Colonic mucosa (tissue), 4 donors: ENCODE data around the gene MARK3. TPM values are rescaled to one million over a fixed set of nuclear protein-coding genes. Genes with fewer than 3 reads are reported as not detected.

Experiments
- DNase-seq: peaks from one replicate; pipeline ENCODE4 v3.0.0-alpha.2; 2020
- H3K27ac ChIP-seq: fragments of 200-600 bp; one replicate; pipeline ENCODE4 v1.8.0; 2021
- H3K27me3 ChIP-seq: fragments of 200-600 bp; one replicate; pipeline ENCODE4 v1.8.0; 2021
- H3K36me3 ChIP-seq: fragments of 200-600 bp; one replicate; pipeline ENCODE4 v1.8.0; 2021
- H3K4me1 ChIP-seq: fragments of 200-600 bp; one replicate; pipeline ENCODE4 v1.8.0; 2021; ENCODE audit warnings: mild to moderate bottlenecking
- H3K4me3 ChIP-seq: fragments of 200-600 bp; one replicate; pipeline ENCODE4 v1.8.0; 2021
- H3K9ac ChIP-seq, 2 donors: one replicate each; pipeline ENCODE4 v1.7.0; 2013; ENCODE audit warnings: control low read depth in 2 of 2, low read depth in 2 of 2, low read length in 2 of 2
- H3K9me3 ChIP-seq: fragments of 200-600 bp; one replicate; pipeline ENCODE4 v1.8.0; 2021
- intact Hi-C: fragments of 100-400 bp; cut with DNase I; formaldehyde crosslinking; loops from one replicate; pipeline ENCODE4 v1.14.1; 2022
- total RNA-seq, 2 donors: library from RNA; stranded (reverse); fragmentation: NEBNext Ultra II Directional in 1 of 2; extraction: Animal tissue kit (Norgen Biotek cat#: 25700) in 1 of 2; gene quantifications; one replicate each; pipeline ENCODE4 v1.2.1, GENCODE V29; 2021
- TF ChIP-seq, protein P1 (sequence below): fragments of 200-600 bp; IDR thresholded peaks from one replicate; pipeline ENCODE4 v1.8.0; 2022; ENCODE audit warnings: antibody characterized with exemption, mild to moderate bottlenecking
- donor health status: healthy.
- donor health status: DM: no; HTN: no; CAD: no.
- donor health status: DM: no; HTN: no; CAD: no.

MARK3 gene
- total RNA-seq, 2 donors from 2014 or later = 52.5 to 63.6 TPM

DNA sequence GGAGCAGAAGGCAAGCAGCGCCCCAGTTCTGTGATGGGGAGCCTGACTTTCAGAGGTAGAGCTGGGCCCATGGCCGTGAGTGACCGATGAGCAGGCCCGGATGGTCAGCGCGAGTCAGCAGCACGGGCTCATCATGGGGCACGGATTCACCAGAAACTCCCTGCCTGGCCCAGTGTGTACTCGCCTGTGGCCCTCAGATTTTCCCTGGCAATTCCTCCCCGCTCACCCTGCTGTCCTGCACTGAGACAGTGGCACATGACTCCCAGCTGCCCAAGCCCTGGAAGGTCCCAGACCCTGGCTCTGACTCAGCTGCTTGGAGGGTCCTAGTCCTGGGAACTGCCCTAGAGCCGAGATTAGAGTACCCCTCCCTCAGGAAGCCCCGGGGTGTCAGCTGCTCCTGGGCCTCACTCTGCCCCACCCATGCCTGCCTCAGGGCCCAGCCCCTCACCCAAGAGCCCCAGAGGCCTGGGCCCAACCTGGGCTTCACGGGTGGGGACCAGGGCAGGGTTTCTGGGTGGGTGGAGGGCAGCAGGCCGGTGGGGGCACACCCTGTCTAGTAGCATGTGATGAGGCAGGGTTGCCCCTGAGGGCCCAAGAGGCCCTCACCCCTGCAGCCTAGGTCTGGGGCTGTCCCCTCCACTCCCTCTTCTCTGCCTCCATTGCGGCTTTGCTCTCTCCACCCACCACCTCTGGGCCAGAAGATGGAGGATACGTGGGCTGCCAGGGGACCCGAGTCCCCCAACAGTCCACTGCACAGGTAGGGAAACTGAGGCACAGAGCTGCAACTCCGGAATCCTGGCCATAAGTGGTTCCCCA lies 152.2 kb downstream of the MARK3 start:
- TF ChIP-seq, protein P1, sequence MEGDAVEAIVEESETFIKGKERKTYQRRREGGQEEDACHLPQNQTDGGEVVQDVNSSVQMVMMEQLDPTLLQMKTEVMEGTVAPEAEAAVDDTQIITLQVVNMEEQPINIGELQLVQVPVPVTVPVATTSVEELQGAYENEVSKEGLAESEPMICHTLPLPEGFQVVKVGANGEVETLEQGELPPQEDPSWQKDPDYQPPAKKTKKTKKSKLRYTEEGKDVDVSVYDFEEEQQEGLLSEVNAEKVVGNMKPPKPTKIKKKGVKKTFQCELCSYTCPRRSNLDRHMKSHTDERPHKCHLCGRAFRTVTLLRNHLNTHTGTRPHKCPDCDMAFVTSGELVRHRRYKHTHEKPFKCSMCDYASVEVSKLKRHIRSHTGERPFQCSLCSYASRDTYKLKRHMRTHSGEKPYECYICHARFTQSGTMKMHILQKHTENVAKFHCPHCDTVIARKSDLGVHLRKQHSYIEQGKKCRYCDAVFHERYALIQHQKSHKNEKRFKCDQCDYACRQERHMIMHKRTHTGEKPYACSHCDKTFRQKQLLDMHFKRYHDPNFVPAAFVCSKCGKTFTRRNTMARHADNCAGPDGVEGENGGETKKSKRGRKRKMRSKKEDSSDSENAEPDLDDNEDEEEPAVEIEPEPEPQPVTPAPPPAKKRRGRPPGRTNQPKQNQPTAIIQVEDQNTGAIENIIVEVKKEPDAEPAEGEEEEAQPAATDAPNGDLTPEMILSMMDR = no peak
- intact Hi-C loops = no loop called here
- no peaks in the 10 kb centered on the region for H3K36me3 ChIP-seq
- DNase-seq = no peak
- H3K9me3 ChIP-seq = no peaks in the 10 kb centered on the region
- H3K9ac ChIP-seq = no peak overlapping the region
- H3K4me1 ChIP-seq = peaks cover 26% of the 10 kb centered on the region
- no peak overlapping the region for H3K4me3 ChIP-seq
- H3K27me3 ChIP-seq = no peaks in the 10 kb centered on the region
- no peak overlapping the region for H3K27ac ChIP-seq

DNA sequence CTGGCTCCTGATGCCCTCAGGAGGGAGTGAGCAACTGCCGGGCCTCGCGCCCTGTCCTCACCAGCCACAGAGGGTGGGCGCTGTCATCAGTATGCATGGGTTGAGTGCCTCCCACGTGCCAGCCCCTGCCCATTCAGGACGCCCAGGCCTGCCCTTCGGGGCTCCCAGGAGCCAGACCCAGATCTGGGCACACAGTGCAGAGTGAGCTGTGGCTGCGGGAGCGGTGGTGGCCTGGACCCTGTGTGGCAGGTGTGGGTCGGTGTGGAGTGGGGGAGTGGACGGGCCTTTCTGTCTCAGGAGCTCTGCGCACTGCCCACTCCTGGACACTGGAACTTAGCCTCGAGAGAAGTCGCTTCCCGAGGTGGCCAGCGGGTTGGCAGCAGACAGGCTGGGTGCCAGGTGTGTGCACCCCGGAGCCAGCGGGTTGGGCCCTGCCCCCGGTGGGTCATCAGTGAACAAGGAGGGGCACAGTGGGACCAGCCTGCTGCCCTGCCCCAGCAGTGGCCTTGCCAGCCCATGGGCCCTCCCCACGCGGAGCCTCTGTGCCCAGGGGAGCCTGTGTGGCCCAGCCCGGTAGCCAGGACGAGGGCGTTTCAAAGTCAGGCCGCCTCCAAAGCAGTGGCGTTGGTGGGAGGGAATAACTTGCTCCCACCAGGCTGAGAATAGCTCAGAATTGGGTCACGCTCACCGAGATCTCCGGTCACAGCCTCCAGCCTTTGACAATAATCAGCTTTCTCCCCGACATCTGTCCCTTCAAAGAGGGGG lies 153.3 kb downstream of the MARK3 start:
- no peak overlapping the region for H3K4me3 ChIP-seq
- H3K9ac ChIP-seq = peak overlapping the region in 1 of 2 donors; percentile 12
- TF ChIP-seq, protein P1 = no peak
- peaks cover 35% of the 10 kb centered on the region for H3K4me1 ChIP-seq
- H3K9me3 ChIP-seq = no peaks in the 10 kb centered on the region
- H3K27ac ChIP-seq = no peak overlapping the region
- H3K27me3 ChIP-seq = no peaks in the 10 kb centered on the region
- no peaks in the 10 kb centered on the region for H3K36me3 ChIP-seq
- no peak for DNase-seq
- intact Hi-C loops = no loop called here

DNA sequence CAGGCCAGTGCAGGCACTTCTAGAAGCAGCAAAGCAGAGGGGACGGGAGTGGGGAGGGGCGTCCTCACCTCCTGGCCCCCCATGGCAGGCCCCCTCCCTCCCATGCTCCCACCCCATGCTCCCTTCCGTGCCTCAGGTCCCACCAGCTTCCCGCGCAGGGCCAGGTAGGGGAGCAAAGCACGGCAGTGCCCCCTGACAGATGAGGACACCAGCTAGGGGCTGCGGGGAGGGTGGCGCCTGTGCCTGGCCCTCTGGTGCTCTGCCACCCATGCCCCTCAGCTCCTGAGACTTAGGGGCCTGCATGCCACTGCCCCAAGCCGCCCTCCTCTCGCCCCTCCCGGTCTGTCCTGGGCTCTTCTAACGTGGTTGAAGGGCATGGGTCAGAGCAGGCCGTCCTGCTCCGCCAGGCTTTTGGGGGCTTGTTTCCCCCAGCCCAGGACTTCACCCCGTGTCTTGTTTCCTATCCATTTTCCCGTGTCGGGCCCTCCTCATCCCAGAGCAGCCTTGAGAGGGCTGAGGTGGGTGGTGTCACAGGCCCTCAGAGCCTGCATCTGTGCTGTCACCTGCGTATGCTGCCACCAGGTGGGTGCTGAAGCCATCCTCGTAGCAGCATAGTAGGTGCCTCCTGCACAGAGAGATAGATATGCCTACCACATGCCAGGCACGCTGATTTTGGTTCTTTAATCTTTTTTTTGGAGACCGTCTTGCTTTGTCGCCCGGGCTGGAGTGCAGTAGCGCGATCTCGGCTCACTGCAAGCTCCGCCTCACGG lies 154.0 kb downstream of the MARK3 start:
- intact Hi-C loops = no loop called here
- Histone ChIP-seq H3K9me3 (no peaks in the 10 kb centered on the region), H3K4me1 (peaks cover 35% of the 10 kb centered on the region), H3K36me3 (no peaks in the 10 kb centered on the region), H3K27me3 (no peaks in the 10 kb centered on the region), H3K27ac (no peak overlapping the region), H3K4me3 (no peak overlapping the region), H3K9ac (no peak overlapping the region)
- TF ChIP-seq, protein P1 = no peak
- DNase-seq = no peak

DNA sequence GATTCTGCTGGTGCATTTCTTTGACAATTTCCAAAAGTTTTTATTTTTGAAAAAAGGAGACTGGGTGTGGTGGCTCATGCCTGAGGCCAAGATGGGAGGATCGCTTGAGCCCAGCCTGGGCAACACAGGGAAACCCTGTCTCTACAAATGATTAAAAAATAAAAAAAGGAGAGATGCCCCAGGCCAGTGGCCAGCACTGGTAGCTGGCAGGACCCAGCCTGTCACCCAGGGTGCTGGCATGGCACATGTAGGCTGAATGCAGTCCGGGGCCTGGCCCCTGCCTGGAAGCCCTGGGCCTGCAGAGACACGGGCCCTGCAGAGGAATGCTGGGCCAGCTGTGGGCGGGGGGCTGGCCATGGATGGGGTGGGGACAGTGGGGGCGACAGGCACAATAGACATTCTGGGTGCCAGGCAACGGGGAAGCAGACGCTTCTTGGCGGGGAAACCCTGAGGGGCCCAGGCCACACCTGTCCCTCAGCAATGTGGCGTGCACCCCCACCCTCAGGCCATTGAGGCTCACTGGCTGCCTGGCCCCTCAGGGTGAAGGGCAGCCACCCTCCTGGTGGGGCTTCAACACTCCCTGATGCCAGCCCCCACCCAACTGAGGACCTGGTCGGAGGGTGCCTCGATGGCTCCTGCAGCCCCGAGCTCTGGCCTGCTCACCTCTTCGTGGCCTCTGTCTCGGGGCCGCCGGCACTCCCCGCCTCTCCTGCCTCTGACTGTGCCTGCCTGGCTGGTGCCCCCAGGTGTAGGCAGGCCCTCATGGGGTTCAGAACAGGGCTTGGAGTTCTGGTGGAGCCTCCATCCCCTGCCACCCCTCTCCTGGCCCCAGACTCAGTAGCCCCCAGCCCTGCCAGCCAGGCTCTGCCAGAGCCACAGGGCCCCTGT lies 155.8 kb downstream of the MARK3 start:
- TF ChIP-seq, protein P1 = no peak
- DNase-seq = no peak
- Histone ChIP-seq H3K4me1 (peaks cover 35% of the 10 kb centered on the region), H3K9me3 (no peaks in the 10 kb centered on the region), H3K27me3 (no peaks in the 10 kb centered on the region), H3K27ac (peak overlapping the region; percentile 59), H3K36me3 (no peaks in the 10 kb centered on the region), H3K9ac (peak overlapping the region; percentile 8 to 48), H3K4me3 (no peak overlapping the region)
- intact Hi-C loops = no loop called here
